Hematopoietic multipotent progenitor cell treated with erythropoietin and hydrocortisone succinate and interleukin-3 and kit ligand, for 6 days (in vitro differentiated cells): ENCODE results near the gene VENTX.
A peak's percentile ranks its signal among the peaks of the same experiment; 100 is the strongest.

Source experiments
- DNase-seq: peaks from one replicate; pipeline ENCODE4 v3.0.0-alpha.2; 2015

Gene VENTX, protein sequence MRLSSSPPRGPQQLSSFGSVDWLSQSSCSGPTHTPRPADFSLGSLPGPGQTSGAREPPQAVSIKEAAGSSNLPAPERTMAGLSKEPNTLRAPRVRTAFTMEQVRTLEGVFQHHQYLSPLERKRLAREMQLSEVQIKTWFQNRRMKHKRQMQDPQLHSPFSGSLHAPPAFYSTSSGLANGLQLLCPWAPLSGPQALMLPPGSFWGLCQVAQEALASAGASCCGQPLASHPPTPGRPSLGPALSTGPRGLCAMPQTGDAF

DNA sequence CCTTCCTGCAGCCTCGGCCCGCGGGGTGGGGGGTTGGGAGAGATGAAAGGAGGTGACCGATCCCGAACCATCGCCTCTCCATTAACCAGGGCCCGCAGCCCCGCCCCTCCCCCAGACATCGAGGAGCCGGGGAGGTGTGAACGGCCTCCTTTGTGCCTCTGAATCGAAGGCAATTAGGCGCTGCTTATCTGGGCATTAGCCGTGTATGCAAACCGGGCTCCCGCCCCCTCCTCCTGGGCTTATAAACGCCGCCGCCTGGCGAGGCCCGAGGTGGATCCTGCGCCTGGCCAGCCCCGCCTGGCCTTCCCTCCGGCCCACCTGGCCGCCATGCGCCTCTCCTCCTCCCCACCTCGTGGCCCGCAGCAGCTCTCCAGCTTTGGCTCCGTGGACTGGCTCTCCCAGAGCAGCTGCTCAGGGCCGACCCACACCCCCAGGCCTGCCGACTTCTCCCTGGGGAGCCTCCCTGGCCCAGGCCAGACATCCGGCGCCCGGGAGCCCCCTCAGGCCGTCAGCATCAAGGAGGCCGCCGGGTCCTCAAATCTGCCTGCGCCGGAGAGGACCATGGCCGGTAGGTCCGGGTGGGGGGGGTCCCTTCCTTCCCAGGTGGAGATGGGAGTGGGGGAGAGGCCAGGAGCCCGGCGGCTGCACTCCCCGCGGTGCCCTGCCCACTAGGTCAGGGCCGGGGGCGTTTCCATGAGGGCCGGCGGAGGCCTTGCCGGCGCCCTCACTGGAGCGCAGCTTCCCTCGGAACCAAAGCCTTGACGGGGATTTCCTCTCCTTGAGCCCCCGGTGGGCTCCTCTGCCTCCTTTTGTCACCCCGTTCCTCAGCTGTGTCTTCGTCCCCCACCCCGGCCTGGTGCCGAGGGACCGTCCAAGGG, at the start of gene VENTX:
VENTX (plus strand) TSS at position 268 of the 878 bp plus-strand sequence; CDS start at position 328, 60 bp downstream.
- DNase-seq: peak; percentile 58

GRCh38 chr10:133187906-133188681, 49.6 kb upstream of the VENTX start:
- no peak for DNase-seq

DNA sequence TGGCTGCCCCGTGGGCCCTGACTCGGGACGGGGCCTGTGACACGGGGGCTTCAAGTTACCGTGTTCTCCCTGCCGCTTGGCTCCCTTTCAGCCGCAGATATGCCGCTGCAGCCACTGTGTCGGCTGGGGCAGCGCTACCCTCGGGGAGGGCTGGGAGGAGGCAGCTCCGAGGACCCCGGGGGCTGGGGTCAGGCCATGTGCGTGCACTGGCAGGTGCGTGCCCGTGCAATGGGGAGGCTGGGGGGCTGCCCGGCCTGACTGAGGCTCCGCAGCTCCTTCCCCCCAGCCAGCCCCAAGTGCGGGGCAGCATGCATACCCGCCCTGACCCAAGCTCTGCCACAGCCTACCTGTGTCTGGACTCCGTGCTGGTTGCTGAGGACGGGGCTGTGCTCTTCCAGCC, 48.4 kb upstream of the VENTX start:
- DNase-seq: no peak

DNA sequence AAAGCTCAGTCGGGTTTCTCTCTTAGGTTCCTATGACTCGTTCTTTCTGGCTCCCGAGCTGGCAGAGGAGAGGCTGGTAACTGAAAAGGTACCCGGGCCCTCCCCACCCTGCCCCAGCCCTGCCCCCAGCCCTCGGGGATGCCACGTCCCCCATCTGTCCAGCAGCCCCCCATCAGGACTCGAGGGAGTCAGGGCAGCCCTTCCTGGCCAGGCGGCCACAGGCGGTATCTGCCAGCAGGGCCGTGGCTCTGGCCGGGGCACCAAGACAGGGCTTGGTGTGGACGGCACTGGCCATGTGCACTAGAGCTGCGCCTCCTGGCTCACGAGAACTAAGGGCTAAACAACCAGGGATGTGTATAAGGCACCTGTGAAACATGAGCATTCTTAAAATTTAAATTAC, 47.9 kb upstream of the VENTX start:
- DNase-seq: no peak

DNA sequence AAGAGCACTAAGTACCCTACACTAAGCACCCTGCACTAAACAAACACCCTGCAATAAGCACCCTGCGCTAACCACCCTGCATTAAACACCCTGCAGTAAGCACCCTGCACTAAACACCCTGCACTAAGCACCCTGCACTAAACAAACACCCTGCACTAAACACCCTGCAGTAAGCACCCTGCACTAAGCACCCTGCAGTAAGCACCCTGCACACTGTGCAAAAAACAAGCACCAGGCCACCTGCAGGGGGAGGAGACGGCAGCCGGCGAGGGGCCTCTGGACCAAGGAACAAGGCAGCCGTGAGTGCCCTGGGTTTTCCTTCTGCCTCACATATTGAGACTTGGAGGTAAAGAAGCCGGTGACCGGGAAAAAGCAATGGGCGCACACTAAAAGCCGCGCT, 47.4 kb upstream of the VENTX start:
- no peak for DNase-seq

DNA sequence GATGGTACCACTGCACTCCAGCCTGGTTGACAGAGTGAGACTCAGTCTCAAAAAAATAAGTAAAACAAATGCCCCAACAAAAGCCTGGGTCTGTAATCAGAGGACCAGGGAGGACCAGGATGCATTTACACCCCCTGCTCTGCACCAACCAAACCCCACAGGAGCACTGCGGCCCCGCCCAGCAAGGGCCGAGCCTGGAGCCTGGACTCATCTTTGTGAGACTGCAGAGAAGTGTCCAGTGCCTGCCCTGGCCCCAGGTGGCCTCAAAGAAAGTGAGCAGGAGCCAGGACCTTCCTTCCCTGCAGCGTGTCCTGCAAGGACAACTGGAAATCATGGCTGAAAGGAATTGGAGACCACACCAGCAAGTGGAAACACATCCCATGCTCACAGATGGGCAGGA, 46.0 kb upstream of the VENTX start:
- DNase-seq: no peak

- DNase-seq: no peak
These were observed 43.5 kb upstream of the VENTX start for GRCh38 chr10:133194151-133194550.

- no peak for DNase-seq
These were observed 42.6 kb upstream of the VENTX start for GRCh38 chr10:133195096-133195495.

DNA sequence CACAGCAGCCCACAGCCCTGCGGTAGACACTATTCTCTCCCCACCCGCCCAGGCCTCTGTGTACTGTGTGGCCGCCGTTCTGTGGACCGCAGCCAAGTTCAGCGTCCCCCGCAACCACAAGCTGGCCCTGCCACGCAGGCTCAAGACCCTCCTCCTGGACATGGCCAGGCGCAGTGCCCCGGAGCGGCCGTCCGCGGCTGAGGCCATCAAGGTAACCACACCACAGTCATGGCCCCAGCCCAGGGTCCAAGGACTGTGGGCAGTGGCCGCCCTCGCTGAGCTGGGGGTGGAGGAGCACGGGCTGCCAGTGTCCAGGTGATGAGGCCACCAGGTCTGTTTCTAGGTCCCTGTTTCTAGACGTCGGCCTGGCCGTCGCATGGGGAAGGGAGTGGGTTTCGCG, 42.0 kb upstream of the VENTX start:
- no peak for DNase-seq

- DNase-seq: no peak
These were observed 41.3 kb upstream of the VENTX start for GRCh38 chr10:133196221-133196915.

DNA sequence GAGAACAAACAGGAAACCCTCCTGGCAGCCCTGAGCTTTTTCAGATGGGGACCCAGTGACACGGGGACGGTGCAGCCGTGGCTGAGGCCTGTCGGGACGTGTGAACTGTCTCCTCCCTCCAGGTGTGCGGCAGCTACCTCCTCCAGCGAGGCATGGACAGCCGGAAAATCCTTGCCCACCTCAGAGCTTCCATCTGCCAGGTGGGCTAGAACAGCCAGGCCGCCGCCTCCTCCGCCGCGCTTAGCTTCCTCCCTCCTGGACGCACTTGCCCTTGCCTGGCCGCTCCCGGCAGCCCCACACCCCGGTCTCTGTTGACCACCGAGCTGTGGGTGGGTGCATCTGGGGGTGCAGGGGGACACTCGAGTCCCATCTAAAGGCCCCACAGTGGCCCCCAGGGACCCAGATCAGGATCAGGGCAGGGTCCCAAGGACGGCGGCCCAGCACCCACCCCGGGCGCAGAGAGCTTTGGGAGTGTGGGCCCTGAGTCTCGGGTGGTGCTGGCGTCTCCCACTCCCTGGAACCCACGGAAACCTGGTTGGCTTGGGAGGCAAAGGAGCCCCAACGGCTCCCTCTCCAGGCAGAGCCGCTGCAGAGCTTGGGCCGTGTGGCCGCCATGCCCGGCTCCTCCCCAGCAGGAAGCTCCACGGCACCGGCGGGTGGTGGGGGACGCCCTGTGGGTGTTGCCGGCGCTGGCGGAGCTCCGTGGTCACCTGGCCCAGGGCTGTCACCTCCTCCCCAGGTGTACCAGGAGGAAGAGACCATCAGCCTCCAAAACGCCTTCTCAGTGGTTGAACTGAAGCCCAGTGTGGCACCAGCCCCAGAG, 40.5 kb upstream of the VENTX start:
- no peak for DNase-seq

- no peak for DNase-seq
These were observed 39.9 kb upstream of the VENTX start for GRCh38 chr10:133197786-133198185.

DNA sequence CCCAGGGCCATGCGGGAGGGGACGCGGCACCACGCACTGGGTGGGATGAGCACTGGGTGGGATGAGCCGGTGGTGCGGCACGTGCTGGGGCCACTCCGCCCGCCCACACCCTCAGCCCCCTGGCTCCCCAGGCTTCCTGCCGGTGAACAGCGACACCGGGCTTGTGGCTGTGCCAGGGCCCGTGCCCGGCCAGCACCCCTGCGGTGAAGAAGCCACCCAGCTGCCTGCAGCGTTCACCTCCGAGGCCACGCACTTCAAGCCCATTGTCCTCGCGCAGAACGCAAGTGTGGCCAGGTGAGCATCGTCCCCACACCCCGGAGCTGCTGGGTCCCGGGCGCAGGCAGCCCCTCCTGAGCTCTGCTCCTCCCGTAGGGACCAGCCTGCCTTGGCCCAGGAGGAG, 39.4 kb upstream of the VENTX start:
- no peak for DNase-seq

- no peak for DNase-seq
These were observed 38.8 kb upstream of the VENTX start for GRCh38 chr10:133198621-133199487.

GRCh38 chr10:133199488-133199885, 38.2 kb upstream of the VENTX start:
- no peak for DNase-seq

GRCh38 chr10:133199992-133200611, 37.6 kb upstream of the VENTX start:
- no peak for DNase-seq

DNA sequence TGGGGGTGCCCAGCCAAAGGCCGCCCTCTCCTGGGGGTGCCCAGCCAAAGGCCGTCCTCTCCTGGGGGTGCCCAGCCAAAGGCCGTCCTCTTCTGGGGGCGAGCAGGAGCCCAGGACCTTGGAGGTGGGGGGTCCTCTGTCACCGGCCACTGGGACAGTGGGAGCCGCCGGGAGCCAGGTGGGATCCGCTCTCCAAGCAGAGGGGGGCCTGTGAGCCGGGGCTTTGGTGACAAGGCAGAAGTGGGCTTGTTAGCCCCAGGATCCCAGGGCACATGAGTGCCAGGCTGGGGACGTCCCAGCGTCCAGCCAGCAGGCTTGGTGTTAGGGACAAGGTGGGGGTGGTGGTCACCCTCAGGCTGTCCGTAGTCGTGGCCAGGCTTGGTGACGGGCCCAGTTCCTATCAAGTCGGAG, 37.0 kb upstream of the VENTX start:
- DNase-seq: no peak

DNA sequence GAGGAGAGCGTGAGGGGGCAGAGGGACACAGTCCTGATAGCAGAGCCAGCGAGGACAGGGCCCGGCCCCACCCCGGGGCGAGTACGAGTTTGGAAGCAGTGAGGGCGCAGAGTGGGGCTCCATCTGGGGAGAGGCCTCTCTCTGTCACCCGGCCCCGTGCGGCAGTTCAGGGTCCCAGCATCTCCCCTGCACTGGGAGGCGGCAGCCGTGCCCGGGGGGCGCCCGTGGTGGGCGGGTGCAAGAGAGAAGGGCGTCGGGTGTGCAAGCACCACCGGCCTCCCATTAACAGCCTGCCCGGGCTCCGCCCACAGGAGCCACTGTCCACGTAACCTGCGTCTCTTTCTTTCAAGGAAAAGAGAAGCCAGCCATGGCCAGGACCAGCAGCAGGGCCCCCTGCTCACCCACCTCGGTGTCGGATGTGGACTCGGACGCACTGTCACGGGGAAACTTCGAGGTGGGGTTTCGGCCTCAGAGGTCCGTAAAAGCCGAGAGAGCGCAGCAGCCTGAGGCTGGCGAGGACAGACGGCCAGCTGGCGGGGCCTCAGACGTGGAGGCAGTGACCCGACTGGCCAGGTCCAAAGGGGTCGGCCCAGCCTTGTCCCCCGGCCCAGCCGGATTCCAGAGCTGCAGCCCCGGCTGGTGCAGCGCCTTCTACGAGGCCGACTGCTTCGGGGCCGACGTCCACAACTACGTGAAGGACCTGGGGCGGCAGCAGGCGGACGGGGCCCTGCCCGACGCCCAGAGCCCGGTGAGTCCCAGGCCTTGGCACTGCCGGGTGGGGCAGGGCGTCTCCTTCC, 36.3 kb upstream of the VENTX start:
- no peak for DNase-seq

GRCh38 chr10:133201948-133202725, 35.5 kb upstream of the VENTX start:
- no peak for DNase-seq
